ENCODE results near the gene PEX7. TPM values are rescaled to one million over a fixed set of nuclear protein-coding genes. Genes with fewer than 3 reads are reported as not detected.
"Not testable (repeated sequence)": the region's sequence is repeated elsewhere in the genome, so short reads cannot be mapped to it uniquely, and the experiment has no call there.

The PEX7 gene, protein sequence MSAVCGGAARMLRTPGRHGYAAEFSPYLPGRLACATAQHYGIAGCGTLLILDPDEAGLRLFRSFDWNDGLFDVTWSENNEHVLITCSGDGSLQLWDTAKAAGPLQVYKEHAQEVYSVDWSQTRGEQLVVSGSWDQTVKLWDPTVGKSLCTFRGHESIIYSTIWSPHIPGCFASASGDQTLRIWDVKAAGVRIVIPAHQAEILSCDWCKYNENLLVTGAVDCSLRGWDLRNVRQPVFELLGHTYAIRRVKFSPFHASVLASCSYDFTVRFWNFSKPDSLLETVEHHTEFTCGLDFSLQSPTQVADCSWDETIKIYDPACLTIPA
- total RNA-seq (2014; rRNA removed; shearing (Covaris generic)), result 13.9 and 23.1 TPM in 2 replicates

DNA sequence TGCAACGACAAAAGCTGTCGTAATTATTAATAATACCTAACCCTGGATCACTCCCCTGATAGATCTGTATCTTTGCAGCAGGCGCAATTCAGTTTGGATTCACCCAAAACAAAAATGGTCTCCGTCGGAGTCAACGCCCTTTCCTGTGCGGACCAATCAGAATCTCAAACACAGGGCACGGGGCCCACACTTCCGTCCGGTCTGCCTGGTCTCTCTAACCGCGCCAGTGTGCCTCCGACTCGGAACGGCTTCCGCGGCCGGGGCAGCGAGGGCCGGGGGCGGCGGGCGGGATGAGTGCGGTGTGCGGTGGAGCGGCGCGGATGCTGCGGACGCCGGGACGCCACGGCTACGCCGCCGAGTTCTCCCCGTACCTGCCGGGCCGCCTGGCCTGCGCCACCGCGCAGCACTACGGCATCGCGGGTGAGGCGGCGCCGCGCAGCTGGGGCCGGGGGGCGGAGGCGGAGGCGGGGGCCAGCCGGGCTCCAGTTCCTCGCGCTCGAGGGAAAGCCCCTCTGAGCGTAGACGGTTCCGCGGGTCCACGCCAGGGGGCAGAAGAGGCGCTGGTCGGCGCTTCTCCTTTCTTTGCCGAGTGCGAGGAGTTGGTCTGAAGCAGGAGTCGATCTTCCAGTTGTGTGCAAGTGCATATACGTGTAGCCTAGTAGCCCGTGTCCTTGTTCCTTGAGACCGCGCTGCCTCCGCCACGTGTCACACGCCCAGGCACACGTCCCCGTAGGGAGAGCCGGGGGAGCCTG lies at the start of gene PEX7:
Gene PEX7, plus strand, starts transcription at position 217 of the 752 bp plus-strand sequence. Its CDS starts 74 bp downstream, at position 291.
- peak; percentile 93 for DNase-seq (ENCODE audit: low read depth)

DNA sequence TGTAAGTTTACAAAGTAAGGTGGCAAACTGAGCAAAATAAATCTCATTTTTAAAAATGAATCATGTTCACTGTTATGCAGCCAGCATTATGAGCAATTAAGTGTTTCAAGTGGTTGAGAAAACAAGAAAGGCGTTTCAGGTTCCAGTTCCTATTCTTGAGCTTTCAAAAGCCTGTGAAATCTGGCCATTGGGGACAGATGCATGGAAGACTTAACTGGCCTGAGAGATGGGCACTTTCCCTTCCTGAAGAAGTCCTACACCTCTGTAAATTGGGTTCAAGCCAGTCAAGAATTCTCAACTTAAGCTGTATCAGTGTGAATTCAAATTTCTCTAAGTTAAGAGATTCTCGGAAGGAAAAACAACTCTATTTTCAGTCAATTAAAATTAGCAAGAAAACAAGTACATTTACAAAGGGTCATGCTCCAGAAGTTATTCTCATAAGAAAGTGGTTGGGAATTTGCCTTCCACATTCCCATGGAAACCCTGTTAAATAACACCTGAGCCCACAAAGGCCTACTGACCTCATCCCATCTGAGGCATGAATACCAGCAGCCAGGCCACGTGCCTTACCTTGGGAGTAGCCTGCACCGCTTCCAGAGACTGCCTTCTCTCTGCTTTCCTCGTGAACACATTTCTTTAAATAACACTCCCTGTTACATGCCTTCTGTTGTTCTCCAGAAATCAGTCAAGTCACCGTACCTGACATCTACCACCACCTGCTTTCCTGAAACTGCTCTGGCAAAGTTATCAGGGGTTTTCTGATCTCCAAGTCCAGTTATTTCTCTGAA lies 49.5 kb upstream of the PEX7 start:
- DNase-seq (ENCODE audit: low read depth), result peak; percentile 55

DNA sequence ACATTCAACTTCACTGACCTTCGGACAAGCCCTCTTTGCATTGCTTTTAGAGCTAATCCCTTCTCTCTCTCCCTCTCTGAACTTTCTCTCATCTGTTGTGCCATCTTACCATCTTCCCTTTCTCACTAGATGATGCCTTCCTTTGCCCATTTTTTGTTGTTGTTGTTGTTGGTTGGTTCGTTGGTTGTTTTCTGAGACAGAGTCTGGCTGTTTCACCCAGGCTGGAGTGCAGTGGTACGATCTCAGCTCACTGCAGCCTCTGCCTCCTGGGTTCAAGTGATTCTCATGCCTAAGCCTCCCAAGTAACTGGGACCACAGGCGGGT lies 49.0 kb upstream of the PEX7 start:
- no peak for DNase-seq (ENCODE audit: low read depth)

DNA sequence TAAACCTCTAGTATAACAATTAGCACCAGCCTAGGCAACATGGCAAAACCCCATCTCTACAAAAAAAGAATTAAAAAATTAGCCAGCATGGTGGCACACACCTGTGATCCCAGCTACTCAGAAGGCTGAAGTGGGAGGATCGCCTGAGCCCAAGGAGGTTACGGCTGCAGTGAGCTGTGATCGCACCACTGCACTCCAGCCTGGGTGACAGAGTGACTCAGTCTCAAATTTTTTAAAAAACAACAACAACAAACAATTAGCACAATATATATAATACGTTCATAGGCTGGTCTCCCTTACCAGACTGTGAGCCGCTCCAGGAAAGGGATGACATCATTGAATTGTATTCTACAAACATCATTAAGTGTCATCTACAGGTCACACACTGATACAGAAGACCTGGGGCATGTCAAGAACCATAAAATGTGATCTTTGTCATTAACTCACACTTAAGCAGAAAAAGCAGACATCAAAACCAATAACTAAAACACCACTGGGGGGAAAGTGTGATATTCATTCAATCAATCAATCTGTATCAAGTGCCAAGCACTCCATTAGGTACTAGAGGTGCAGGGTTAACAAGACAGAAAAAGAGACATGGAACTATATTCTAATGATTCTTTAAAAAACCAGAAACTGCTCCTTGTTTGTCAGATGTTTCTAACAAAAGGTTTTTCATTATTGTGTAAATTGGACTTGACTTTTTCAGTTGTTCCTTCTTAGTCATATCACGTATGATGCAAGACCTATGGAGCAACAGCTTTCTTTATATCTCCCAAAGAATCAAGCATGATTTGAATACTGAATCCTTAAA lies 48.0 kb upstream of the PEX7 start:
- peak; percentile 41 for DNase-seq (ENCODE audit: low read depth)

DNA sequence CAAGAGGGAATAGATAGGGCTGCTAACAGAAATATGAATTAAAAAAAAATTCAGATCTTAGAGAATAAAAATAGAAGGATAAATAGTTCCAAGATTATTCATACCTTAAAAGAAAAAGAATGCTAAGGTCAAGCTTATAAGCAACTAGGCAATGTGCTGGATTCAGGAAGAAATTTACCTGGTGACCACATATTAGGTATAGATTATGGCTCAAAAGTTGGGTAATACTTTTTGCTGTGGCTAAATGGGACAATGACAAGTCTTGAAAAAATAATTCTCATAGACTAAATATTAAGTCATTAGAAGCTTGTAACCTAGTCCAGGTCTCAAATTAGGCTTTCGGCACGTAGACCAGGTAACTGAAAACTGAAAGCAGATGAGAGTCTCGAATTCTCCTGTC lies 47.3 kb upstream of the PEX7 start:
- no peak for DNase-seq (ENCODE audit: low read depth)

DNA sequence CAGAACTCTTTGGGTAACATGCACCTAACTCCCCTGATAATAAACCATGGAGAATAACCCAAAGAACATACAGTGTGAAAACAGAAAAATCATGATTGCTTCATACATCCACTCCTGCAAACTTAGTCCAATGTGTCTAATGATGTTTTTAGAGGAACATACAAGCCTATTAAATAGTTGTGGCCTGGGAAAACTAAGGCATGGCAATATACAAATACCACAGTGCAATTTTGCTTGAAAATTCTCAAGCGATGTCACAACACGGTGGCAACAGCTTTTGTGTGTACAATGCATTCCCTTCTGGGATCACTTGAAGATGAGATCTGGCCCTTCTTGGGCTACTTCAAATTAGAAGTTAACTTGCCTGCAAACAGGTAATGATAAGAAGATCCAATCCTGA lies 46.8 kb upstream of the PEX7 start:
- DNase-seq (ENCODE audit: low read depth), result no peak

DNA sequence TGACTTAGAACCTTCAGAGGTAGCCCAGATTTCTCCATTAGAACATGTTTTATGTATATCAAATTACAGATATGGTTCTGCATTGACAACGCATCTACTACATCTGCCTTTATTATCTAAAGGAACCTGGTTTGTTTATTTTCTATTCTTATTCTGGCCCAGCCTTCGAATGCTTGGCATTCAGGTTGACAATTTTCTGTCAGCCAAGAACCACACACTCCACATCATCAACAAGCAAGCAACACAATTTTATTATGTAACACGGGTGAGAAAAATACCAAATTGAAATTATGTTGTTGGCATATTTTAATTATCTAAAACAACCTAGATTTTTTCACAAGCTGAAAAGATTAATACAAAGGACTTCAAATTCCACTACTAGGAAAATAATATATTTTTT lies 44.7 kb upstream of the PEX7 start:
- no peak for DNase-seq (ENCODE audit: low read depth)

DNA sequence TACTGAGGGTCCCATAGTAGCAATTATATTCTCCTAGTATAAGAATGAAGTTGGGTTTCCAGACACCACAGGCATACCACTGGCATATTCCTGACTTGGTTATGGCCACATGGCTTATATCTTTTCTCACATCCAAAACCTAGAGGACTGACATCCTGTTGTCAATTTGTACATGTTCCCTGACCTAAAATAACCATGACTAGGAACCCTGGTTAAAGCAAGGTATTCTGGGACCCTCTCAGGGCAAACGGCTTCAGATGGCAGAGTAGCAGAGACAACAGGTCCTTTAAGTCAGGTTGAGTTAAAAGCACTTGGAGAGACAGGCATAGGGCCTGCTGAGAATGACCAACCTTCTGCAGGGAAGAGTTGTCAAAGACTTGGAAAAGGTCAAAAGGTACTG lies 42.7 kb upstream of the PEX7 start:
- DNase-seq (ENCODE audit: low read depth), result no peak

DNA sequence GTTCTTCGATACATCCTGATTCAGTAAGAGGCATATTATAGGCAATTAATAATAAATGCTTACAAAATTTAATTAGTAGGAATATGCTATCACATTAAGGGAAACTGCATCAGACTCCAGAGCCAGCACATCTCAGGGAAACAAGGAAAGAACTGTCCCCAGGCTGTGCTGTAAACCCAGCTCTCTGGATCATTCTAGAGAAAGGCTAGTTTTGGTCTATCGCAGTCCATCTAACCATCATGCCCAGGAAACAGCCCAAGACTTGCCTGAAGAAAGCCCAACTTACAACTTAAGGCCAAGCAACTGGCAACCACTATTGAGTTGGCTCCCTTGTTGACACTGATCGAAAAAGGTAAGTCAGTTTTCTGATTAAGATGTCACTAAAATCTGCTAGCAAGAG lies 41.4 kb upstream of the PEX7 start:
- DNase-seq (ENCODE audit: low read depth), result no peak

DNA sequence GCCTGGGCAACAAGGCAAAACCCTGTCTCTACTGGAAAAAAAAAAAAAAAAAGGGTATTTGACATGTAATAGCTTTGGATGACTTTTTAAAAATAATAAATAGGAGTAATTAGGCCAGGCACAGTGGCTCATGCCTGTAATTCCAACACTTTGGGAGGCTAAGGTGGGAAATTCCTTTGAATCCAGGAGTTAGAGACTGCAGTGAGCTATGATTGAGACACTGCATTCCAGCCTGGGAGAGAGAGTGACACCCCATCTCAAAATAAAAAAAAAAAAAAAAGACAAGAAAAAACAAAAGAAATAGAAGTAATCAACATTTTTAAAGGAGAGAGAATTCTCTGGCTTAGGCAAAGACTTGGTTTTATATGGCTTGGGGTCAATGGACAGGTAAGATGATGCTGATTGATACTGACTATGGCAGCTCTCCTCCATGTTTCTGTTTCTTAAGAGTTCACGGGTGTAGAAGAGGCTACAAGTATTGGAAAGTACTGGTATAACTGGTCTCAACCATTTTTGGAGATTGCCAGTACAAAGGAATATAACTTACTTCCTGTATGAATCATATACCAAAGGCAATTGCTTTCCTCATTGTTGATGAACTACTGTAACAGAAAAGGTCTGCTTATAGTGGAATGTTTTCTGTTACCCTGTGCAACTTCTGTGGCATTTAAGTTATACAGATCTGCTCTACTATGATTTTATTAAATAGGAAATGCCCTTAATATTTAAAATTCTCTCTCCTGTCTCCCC lies 40.2 kb upstream of the PEX7 start:
- DNase-seq (ENCODE audit: low read depth), result peak; percentile 63

DNA sequence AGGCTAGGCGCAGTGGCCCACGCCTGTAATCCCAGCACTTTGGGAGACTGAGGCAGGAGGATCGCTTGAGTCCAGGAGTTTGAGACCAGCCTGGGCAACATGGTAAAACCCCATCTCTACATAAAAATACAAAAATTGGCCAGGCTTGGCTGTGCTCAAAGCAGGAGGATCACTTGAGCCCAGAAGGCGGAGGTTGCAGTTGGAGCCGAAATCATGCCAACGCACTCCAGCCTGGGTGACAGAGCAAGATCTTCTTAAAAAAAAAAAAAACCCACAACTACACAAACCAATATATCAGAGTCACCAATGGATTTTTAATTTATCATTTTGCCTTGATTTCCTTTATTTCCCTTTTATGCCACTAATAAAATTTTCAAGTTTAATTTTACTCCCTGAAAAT lies 39.4 kb upstream of the PEX7 start:
- DNase-seq (ENCODE audit: low read depth), result no peak

DNA sequence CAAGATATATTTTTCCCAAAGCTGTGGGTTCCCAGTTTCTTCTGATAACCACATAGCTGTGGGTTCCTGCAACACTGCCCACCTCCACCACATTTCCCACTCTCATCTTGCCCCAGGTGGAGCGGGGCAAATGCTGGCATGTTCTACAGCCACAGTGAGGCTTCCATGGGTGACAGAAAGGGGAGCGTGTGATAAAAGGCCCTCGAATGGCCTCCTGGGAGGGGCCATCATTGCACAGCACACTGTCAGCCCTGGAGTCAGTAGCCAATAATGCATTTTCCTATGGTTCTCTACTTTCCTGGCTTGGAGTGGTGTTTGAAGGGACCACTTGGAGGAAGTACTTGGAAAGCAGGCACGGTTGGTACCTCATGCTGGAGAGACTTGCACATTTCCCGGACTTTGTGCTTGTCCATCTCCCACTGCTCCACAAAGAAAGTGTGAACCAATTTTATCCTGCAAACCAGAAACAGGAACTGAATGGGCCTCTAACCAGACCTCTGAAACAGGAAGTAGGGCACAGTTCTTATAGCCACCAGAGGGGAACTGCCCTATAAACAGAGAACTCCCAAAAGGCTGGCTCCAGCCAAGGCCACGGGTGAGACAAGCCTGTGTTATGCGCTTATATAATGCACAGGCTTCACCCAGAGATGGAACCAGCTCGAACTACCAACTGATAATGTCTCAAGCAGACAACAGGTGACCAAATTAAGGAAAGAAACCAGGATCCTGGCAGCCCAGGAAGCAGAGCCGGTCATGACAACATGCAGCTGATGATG lies 38.7 kb upstream of the PEX7 start:
- no peak for DNase-seq (ENCODE audit: low read depth)

DNA sequence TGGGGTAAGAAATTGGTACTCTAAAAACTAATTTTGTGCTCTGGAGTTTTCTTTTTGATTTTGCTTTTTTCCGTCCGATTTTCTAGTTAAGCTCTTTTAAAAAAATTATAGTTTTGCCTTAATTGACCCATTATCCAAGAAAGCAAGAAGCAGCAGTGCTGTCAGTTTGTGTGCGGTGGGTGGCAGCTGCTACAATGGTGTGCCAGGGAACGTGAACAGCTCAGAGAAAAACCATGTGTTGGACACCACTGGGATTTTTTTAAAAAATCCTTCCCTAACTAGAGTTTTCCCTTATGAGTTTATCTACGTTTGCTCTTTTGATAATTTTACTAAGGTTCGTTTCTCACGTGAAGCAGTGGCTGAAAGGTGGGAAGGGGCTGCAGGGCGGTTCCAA lies 38.1 kb upstream of the PEX7 start:
- no peak for DNase-seq (ENCODE audit: low read depth)

DNA sequence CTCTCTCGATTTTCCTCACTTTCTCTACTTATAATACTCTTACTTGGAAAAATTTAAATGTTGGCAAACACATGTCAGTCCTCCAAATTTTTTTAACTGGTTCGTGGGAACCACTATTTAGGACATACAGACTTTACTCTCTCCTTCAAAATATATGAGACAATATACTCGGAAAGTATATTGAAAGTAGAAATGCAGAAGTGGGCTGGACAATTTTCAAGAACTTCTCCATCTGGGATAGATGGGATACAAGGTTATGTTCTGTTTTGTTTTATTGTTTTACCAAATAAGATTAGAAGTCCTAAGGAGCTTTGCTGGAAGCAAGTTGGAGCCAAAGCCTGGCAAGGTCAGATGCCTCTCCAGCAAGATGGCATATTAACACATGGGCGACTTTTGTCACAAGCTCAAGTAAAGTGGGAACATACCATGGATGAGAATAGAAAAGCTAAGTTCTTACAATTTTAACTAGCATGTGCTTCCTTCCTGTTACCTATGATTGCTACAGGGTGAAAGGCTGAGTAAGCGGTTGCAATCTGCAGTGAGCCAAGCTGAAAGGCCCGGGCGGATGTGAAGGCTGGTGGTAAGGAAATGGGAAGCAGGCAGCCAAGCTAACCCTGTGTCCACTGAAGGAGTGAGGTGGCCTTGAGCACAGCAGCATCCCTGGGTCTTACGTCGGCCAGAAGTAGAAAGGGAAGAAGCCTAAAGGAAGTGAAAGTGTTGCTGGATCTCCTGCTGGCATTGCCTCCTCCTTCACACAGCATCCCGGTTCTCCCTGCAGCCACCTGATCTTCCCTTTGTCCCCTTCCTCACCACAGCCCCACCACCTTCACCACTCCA lies 37.3 kb upstream of the PEX7 start:
- no peak for DNase-seq (ENCODE audit: low read depth)

DNA sequence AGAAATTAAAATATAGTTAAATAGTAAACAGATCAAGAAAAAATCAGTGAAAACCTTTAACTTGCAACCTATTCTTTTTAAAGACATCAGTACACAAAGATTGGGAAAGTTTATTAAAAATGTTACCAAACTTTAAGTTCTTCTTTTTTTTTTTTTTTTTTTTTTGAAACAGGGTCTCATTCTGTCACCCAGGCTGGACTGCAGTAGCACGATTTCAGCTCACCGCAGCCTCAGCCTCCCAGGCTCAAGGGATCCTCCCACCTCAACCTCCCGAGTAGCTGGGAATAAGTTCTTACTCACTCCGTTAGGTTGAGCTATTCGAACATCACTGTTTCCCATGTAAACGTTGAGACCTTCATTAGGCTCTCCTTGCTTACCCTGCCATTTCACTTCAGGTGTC lies 35.7 kb upstream of the PEX7 start:
- DNase-seq (ENCODE audit: low read depth), result no peak

DNA sequence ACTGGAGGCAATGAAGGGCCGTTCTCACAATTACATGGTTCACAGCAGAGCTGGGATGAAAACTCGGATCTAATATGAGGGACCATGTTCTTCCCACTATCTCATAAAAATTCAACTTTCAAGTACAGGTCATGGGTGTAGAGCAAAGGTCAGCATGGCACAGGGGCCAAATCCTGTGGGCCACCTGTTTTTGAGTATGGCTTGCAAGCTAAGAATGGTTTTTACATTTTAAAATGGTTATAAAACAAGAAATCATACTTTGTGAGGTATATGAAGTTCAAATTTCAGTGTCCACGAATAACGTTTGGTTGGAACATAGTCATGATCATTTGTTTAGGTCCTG lies 34.7 kb upstream of the PEX7 start:
- no peak for DNase-seq (ENCODE audit: low read depth)

DNA sequence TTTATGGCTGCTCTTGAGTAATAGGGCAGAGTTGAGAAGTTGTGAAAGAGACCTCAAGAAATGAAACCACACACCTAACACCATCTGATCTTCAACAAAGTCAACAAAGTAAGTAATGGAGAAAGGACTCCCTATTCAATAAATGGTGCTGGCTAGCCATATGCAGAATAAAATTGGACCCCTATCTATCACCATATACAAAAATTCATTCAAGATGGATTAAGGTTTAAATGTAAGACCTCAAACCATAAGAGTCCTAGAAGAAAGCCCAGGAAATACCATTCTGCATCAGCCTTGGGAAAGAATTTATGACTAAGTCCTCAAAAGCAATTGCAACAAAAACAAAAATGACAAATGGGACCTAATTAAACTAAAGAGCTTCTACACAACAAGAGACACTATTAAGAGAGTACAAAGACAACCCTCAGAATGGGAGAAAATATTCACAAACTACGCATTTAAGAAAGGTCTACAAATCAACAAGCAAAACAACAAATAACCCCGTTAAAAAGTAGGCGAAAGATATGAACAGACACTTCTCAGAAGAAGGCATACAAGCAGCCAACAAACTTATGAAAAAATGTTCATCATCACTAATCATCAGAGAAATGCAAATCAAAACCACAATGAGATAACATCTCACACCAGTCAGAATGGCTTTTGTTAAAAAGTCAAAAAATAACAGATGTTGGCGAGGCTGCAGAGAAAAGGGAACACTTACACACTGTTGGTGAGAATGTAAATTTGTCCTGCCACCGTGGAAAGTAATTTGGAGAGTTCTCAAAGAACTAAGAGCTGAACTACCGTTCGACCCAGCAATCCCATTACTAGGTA lies 34.1 kb upstream of the PEX7 start:
- peak; percentile 89 for DNase-seq (ENCODE audit: low read depth)

DNA sequence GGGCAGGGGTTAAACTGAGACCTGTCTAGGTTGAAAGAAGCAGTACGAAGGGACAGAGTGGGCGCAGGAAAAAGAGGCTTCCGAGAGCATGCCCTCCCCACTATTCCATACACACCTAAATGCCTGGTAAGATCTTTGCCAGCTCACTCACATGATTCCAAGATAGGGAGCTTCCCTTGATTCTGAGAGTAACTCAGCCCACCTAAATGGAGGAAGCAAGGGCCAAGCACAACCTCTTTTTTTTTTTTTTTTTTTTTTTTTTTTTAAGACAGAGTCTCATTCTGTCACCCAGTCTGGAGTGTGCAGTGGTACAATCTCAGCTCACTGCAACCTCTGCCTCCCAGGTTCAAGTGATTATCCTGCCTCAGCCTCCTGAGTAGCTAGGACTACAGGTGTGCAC lies 33.0 kb upstream of the PEX7 start:
- DNase-seq (ENCODE audit: low read depth), result not testable (repeated sequence)

Data from M059J (cell line).